GM15510 (cell line): ENCODE results near the gene NEMP2.

ENCODE experiments used
- POLR2A ChIP-seq: IDR thresholded peaks from 3 replicates; pipeline ENCODE4 v1.6.1; 2011; ENCODE audit warnings: borderline replicate concordance; ENCODE audit not compliant: insufficient read length; ENCODE audit errors: extremely low read depth

Gene NEMP2

DNA sequence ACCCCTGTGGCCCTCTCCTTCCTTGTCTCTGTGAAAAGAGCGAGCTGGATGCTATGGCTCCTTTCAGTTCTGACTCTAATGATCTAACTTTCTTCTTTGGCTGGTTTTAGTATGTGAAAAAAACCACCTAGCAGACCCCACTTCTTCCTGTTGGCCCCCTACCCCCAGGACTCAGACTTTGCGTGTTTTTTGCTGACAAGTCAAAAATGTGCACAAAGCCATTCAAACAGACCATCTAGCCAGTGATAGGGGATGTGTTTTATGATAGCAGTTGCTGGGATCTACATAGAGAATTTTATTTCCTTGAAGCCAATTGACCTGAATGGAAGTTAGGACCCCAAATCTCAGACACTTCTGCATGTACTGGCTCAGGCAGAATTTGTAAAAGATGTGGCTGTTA lies 77.3 kb downstream of the NEMP2 start:
- TF ChIP-seq POLR2A, result no peak

DNA sequence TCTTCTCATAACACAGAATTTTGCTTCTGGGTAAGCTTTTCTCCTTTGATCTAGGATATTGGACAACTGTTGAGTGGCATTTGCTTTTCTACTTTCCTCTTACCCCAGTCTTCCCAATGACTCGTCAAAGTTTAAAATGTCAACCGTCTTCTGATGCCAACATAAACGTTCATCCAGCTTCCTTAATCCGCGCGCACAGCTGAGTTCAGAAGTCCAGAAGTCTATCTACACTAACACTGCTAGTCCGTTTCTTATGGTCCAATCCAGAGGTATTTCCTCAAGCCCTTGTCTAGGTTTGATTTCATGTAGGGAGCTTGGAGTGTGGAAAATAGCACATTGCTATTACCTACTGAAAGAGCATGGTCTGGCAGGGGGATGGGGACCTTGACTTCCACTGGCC lies 77.7 kb downstream of the NEMP2 start:
- TF ChIP-seq POLR2A, result no peak

DNA sequence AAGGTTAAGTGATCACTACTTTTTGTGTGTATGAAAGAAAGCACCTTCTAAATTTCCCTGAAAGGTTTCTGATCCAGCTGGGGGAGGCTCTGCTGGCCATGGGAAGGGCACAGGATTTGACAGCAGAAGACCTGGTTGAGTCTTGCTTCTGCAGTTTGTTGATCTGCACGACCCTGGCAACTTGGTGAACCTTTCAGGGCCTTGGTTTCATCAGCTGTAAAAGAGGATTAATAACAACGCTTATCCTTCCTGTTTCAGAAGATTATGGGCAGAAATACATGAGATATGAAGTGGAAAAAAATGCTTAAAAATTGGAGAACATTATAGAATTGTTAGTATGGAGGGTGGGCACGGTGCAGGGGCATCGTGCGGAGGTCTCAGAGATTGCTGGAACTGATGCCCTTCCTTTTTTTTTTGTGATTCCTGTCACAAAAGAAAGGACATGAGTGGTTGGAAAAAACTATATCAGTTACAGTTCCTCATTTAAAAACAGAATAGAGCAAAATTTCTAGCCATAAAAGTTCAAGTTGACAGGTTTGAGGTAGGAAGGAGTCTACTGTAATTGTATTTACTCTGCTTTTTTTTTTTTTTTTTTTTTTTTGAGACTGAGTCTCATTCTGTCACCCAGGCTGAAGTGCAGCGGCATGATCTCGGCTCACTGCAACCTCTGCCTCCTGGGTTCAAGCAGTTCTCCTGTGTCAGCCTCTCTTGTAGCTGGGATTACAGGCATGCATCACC lies 79.0 kb downstream of the NEMP2 start:
- TF ChIP-seq POLR2A, result no peak

DNA sequence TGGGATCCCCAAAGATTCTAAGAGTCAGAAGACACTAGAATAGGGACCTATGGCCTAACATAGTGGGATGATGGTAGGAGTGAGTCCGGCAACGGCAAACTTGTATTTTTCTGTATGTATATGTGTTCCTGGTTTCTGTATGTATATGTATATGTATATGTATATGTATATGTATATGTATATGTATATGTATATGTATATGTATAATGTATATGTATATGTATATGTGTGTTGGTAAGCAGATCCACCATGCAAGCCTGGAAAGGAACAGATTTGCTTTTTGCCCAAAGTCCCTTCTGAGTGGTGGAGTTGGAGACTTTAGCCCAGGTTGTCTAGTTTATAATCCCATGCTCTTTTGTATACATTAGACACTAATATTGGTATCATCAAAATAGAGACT lies 79.7 kb downstream of the NEMP2 start:
- TF ChIP-seq POLR2A, result no peak
